ENCODE measurements around the gene KIF4A. TPM values are rescaled to one million over a fixed set of nuclear protein-coding genes. Genes with fewer than 3 reads are reported as not detected.

KIF4A gene
- total RNA-seq, 1 experiment from 2014 or later = 40.3 TPM

DNA sequence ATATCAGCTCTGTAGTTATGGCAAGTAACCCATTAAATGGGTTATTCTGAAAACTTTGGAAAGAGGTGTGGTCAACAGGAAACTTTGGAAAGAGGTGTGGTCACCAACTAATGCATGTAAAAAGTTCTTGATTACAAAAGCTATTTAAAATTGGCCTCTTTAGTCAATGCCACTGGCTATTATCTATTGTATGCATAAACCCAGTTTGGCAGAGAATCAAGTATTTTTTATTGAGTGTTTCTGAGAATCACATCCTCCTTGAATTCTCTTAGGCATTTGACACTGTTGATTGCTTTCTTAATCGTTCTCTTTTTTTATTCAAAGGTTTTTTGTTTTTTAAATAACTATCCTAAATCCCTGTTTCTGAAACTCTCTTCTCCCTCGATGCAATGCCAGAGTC lies 37.4 kb upstream of the KIF4A start:
- Histone ChIP-seq H3K9me2 (ENCODE audit: insufficient read depth) (no peaks in the 10 kb centered on the region), H3K36me3 (ENCODE audit: control insufficient read depth in 1 of 2, insufficient read depth in 2 of 2, low read length in 2 of 2) (no peaks in the 10 kb centered on the region), H3K4me2 (ENCODE audit: low read length) (no peak overlapping the region), H3K9me3 (ENCODE audit: control insufficient read depth in 1 of 2, insufficient read depth in 1 of 2, low read depth in 1 of 2, low read length in 2 of 2) (no peaks in the 10 kb centered on the region), H3K4me3 (replicated peaks in 1 of 2; ENCODE audit: low read depth in 1 of 2, low read length in 2 of 2) (no peak overlapping the region), H3K27me3 (ENCODE audit: insufficient read depth, low read length) (no peaks in the 10 kb centered on the region), H4K20me1 (ENCODE audit: insufficient read depth) (no peaks in the 10 kb centered on the region), H2AFZ (ENCODE audit: low read depth, low read length, poor library complexity, severe bottlenecking) (no peak overlapping the region), H3K9ac (ENCODE audit: low read length) (no peak overlapping the region), H3K27ac (ENCODE audit: low read depth, low read length) (no peak overlapping the region), H3K79me2 (ENCODE audit: insufficient read depth, low read length) (no peaks in the 10 kb centered on the region), H3K4me1 (ENCODE audit: control insufficient read depth in 1 of 2, insufficient read depth in 2 of 2, low read length in 2 of 2) (peaks cover 16 to 46% of the 10 kb centered on the region in 2 experiments)
- ChIA-PET CTCF (no interaction called here), POLR2A (no interaction called here), RAD21 (ENCODE audit: low non-redundant PET in 1 of 2, low total read pairs in 2 of 2, uncharacterized antibody in 2 of 2, unreplicated experiment in 2 of 2) (no interaction called here)
- DNase-seq (ENCODE audit: low read depth, low spot score) (no peak), ATAC-seq (no peak)
- intact Hi-C loops (cut with micrococcal nuclease) = no loop called here
- TF ChIP-seq, protein P1, sequence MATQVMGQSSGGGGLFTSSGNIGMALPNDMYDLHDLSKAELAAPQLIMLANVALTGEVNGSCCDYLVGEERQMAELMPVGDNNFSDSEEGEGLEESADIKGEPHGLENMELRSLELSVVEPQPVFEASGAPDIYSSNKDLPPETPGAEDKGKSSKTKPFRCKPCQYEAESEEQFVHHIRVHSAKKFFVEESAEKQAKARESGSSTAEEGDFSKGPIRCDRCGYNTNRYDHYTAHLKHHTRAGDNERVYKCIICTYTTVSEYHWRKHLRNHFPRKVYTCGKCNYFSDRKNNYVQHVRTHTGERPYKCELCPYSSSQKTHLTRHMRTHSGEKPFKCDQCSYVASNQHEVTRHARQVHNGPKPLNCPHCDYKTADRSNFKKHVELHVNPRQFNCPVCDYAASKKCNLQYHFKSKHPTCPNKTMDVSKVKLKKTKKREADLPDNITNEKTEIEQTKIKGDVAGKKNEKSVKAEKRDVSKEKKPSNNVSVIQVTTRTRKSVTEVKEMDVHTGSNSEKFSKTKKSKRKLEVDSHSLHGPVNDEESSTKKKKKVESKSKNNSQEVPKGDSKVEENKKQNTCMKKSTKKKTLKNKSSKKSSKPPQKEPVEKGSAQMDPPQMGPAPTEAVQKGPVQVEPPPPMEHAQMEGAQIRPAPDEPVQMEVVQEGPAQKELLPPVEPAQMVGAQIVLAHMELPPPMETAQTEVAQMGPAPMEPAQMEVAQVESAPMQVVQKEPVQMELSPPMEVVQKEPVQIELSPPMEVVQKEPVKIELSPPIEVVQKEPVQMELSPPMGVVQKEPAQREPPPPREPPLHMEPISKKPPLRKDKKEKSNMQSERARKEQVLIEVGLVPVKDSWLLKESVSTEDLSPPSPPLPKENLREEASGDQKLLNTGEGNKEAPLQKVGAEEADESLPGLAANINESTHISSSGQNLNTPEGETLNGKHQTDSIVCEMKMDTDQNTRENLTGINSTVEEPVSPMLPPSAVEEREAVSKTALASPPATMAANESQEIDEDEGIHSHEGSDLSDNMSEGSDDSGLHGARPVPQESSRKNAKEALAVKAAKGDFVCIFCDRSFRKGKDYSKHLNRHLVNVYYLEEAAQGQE (IDR thresholded peaks at IDR 0.05; ENCODE audit: low read depth) = no peak
- TF ChIP-seq ZFX (IDR thresholded peaks at IDR 0.05) = no peak
- TF ChIP-seq, protein P2, sequence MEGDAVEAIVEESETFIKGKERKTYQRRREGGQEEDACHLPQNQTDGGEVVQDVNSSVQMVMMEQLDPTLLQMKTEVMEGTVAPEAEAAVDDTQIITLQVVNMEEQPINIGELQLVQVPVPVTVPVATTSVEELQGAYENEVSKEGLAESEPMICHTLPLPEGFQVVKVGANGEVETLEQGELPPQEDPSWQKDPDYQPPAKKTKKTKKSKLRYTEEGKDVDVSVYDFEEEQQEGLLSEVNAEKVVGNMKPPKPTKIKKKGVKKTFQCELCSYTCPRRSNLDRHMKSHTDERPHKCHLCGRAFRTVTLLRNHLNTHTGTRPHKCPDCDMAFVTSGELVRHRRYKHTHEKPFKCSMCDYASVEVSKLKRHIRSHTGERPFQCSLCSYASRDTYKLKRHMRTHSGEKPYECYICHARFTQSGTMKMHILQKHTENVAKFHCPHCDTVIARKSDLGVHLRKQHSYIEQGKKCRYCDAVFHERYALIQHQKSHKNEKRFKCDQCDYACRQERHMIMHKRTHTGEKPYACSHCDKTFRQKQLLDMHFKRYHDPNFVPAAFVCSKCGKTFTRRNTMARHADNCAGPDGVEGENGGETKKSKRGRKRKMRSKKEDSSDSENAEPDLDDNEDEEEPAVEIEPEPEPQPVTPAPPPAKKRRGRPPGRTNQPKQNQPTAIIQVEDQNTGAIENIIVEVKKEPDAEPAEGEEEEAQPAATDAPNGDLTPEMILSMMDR (IDR thresholded peaks at IDR 0.05 in 2 of 3, conservative IDR thresholded peaks at IDR 0.05 in 1 of 3; ENCODE audit: borderline replicate concordance in 1 of 3, insufficient read depth in 1 of 3, low read depth in 2 of 3, low read length in 2 of 3) = no peak
- no peak for TF ChIP-seq EGR1 (IDR thresholded peaks at IDR 0.05; ENCODE audit: low read depth)
- no peak for TF ChIP-seq JUND (IDR thresholded peaks at IDR 0.05)
- TF ChIP-seq YY1 (IDR thresholded peaks at IDR 0.05; ENCODE audit: extremely low read depth, insufficient replicate concordance, low read depth, low read length) = no peak
- no peak for TF ChIP-seq POLR2A (IDR thresholded peaks at IDR 0.05; ENCODE audit: borderline replicate concordance, extremely low read depth, insufficient read depth, insufficient read length)
- no peak for TF ChIP-seq EZH2phosphoT487 (IDR thresholded peaks at IDR 0.05; ENCODE audit: borderline replicate concordance)
- TF ChIP-seq, protein P3, sequence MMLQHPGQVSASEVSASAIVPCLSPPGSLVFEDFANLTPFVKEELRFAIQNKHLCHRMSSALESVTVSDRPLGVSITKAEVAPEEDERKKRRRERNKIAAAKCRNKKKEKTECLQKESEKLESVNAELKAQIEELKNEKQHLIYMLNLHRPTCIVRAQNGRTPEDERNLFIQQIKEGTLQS (IDR thresholded peaks at IDR 0.05) = no peak
- no TSS peak for BruUV-seq (replicated peaks)

All from HCT116 (cell line).